ENCODE measurements around the gene CA6.
"Not testable (repeated sequence)": the region's sequence is repeated elsewhere in the genome, so short reads cannot be mapped to it uniquely, and the experiment has no call there.

Gene CA6

DNA sequence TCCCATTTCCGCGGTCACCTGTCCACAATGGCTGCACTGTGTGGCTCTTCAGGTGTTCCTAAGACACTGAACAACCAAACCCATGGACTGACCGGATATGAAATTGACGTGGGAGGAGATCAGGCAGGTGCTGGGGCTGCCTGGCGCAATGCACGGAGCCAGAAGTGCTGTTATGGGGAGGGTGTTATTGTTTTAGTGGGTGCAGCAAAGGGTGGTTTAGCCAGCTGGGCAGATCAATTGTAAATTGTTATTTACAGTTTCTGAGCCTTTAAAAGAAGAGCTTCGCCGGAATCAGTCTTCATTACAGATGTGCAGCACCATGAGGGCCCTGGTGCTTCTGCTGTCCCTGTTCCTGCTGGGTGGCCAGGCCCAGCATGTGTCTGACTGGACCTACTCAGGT lies at the start of gene CA6:
TSS of gene CA6 (plus strand) at position 301 of the 400 bp plus-strand sequence. CDS start at position 320, 19 bp downstream.
- DNase-seq = no peak

DNA sequence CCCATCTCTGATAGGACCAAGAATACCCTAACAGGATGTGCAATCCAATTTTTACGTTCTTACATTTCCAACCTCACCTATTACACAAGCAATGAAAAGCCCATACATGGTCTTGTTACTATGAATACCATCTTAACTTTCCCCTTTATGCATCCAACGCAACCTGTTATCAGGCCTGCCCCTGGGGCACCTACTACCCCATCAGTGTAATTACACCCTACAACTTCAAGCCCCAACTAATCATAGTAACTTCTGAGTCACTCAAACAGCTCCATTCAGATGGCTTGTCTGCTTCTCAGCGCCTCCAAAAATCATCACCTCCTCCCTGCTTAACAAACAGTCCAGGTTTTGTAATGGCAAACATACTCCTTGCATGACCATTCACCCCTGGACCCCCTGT lies 48.9 kb upstream of the CA6 start:
- not testable (repeated sequence) for DNase-seq

DNA sequence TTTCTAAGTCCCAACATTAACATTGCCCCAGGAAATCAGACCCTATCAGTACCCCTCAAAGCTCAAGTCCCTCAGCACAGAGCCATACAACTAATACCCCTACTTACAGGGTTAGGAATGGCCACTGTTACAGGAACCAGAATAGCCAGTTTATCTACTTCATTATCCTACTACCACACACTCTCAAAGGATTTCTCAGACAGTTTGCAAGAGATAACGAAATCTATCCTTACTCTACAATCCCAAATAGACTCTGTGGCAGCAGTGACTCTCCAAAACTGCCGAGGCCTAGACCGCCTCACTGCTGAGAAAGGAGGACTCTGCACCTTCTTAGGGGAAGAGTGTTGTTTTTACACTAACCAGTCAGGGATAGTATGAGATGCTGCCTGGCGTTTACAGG lies 48.2 kb upstream of the CA6 start:
- DNase-seq = not testable (repeated sequence)

DNA sequence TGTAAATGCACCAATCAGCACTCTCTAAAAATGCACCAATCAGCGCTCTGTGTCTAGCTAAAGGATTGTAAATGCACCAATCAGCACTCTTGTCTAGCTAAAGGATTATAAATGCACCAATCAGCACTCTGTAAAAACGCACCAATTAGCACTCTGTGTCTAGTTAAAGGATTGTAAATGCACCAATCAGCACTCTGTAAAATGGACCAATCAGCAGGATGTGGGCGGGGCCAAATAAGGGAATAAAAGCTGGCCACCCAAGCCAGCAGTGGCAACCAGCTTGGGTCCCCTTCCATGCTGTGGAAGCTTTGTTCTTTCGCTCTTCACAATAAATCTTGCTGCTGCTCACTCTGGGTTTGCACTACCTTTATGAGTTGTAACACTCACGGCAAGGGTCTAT lies 47.2 kb upstream of the CA6 start:
- not testable (repeated sequence) for DNase-seq

DNA sequence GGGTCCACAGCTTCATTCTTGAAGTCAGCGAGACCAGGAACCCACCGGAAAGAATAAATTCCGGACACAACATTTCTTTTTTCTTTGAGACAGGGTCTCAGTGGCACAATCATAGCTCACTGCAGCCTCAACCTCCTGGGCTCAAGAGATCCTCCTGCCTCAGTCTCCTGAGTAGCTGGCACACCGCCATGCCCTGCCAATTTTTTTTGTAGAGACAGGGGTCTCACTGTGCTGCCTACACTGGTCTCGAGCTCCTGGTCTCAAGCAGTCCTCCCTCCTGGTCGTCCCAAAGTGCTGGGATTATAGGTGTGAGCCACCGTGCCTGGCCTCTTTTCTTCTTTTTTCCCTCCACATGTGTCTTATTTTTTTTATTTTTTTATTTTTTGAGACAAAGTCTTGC lies 46.6 kb upstream of the CA6 start:
- DNase-seq = no peak

DNA sequence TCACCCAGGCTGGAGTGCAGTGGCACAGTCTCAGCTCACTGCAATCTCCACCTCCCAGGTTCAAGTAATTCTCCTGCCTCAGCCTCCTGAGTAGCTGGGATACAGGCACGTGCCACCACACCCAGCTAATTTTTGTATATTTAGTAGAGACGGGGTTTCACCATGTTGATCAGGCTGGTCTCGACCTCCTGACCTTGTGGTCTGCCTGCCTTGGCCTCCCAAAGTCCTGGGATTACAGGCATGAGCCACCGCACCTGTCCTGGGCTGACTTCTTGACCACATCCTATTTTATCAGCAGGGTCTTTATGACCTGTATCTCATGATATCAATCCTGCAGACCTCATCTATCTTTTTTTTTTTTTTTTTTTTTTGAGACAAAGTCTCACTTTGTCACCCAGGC lies 45.0 kb upstream of the CA6 start:
- not testable (repeated sequence) for DNase-seq

DNA sequence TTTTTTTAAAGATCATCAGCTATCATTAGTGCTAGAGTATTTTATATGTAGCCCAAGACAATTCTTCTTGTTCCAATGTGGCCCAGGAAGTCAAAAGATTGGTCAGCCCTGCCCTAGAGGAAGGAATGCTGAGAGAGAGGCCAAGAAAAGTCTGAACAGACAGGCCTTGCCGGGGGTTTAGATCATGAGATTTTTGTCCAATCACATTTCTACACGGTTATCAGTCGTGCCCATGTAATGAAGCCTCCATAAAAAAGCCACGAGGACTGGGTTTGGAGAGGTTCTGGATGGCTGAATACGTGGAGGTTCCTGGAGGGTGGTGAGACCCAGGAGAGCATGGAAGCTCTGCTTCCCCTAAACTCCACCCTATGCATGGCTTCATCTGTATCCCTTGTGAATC lies 42.9 kb upstream of the CA6 start:
- DNase-seq = no peak

DNA sequence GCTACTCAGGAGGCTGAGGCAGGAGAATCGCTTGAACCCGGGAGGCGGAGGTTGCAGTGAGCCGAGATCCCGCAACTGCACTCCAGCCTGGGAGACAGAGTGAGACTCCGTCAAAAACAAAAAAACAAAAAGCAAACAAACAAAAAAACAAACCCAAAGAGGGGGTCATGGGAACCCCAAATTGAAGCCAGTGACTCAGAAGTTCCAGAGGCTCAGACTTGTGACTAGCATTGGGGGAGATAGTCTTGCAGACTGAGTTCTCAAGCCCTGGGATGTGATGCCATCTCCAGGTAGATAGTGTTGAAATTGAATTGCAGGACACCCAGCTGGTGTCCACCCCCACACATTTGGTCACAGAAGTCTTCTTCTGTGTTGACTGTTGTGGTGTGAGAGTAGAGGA lies 42.3 kb upstream of the CA6 start:
- no peak for DNase-seq

DNA sequence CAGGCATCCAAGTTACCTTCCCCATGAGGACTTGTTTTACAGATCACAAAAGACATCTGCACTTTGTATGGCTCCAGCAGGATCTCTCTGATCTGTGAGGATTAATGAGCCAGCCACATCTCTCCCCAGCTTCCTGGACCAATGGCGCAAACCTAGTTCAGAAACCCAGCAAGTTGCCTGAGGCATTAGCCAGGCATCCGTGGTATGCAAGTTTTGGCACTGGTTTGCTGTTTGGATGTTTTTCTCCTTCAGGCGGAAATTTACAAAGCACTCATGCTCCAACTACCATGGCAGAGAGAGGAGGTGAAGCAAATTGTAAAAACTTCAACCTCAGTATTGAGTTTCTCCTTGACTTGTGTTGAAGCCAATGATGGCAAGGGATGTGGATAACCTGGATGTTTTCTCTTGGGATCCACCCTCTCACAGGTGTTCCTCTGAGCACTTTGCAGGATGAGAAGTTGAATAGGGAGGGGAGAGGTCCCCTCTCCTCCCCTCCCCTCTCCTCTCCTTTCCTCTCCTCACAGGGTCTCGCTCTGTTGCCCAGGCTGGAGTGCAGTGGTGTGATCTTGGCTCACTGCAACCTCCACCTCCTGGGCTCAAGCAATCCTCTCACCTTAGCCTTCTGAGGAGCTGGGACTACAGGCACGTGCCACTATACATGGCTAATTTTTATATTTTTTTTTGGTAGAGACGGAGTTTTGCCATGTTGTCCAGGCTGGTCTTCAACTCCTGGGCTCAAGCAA lies 41.6 kb upstream of the CA6 start:
- DNase-seq = no peak

DNA sequence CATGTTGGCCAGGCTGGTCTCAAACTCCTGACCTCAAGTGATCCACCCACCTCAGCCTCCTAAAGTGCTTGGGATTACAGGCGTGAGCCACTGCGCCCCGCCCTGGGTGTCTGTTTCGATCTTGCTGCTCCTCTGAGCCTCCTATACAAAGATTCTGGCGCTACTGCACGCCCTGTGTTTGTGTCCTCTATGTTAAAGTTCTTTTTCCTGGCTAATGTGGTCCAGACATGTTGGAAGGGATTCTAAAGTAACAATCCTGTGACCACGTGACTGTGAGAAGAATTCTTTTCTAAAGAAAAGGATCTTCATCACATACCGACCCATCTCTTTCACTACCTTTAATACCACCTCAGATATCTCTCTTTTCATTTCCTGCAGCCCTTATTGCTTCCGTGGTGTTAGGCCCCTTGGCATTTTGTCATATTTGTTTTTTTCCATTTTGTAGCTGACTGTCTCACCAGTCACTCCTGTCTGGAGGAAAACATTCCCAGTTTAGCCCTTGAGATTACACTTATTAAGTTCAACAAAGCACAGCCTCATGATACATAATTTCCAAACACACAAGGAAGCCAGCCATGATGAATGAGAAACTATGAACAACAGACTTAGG lies 40.0 kb upstream of the CA6 start:
- DNase-seq = no peak

DNA sequence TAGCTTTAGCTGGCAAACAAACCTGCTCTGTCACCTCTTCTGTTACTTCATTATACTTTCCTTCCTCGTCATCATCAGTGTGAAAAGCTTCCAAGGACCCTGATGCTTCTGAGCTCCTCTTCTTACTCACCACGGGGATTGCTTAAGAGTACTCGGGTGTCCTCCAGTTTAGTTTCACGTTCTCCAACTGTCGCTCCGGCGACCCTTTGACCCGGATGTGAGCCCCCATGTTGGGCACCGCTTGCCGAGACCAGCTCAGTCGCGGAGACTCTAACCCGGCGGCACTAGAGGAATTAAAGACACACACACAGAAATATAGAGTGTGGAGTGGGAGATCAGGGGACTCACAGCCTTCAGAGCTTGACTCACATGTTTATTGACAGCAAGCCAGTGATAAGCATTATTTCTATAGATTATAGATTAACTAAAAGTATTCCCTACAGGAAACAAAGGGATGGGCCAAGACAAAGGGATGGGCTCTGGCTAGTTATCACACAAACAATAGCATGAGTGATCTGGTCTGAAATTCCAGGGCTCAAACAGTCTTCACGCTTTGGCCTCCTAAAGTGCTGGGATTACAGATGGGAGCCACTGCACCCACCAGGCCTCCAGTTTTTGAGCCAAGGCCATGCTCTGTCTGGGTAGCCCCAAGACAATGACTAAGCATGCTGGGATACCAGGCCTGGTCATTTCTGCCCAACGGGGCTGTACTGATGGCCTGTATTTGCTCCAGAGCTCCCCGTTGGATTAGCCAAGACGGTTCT lies 37.1 kb upstream of the CA6 start:
- no peak for DNase-seq

DNA sequence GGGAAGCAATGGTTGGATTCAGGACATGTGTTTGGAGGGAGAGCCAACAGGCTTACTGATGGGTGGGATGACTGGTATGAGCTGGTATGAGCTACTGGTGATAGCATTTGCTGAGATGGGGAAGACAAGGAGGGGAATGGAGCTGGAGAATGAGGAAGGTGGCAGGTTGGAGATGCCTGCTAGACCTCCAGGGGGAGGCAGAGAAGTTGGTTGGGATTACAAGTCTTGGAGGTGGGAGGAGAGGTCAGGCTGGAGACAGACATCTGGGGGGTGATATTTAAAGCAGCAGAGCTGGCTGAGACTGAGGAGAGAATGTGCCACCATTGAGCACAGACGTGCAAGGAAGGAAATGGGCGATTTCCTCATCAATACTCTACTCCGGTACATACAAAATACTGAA lies 35.3 kb upstream of the CA6 start:
- DNase-seq = no peak

DNA sequence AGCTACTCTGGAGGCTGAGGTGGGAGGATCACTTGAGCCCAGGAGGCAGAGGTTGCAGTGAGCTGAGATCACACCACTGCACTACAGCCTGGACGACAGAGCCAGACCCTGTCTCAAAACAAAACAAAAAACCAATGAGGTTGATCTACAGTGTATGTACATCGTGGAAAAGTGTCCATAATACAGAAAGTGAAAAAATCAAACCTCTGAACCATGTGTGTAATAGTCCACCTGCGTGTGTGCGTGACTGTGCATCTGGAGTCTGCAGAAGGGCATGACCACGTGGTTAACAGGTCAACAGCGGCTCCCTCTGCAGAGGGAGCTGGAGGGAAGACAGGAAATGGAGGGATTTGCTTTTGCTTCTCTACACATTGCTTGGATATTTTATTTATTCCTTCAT lies 34.8 kb upstream of the CA6 start:
- no peak for DNase-seq

DNA sequence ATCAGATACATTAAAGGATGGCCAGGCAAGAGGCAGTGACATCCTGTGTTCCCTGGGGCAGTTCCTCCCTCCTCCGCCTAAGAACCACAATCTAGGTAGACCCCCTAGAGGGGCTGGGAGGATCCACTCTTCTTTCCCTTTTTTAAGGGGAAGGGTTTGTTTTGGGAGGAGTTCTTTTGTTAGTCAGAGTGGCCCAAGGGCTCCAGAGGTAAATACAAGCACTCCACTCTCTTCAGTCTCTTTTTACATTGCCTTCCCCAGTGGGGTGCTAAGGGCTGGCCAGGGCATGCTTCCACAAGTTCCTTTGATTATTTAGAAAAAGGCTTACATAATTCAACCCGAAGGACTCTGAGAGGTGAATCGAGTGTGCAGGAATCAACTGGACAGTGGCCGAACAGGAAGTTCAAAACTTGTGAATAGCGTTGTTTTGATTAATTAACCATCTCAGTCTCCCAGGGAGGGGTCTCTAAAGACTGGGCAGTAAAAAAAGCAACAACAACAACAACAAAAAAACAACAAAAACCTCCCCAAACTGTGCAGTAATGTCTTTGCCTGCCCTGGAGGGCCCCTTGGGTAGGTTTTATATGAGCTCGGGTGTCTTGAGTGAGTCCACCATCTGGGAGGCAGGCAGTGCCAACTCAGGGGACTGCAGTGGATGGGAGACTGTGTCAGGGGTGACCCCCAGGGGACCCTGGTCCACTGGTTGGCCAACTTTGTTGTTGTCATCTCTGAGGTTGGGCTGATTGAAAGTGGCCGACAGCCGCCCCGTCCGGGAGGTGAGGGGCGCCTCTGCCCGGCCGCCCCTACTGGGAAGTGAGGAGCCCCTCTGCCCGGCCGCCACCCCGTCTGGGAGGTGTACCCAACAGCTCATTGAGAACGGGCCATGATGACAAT lies 34.0 kb upstream of the CA6 start:
- DNase-seq = no peak

DNA sequence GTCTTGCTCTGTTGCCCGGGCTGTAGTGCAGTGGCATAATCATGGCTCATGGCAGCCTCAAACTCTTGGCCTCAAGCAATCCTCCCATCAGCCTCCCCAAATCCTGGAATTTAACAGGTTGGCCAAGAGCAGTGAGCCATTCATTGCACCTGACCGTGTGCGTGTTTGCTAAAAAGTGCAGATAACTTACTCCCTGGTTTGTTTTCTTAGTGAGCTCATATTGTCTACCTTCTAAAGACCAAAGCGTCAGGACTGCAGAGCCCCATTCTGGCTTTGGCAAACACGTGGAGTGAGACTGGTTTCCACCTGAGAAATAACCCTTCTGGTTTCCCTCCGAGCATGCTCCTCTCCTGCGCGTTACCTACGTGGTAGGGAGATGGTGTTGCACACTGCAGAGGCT lies 32.2 kb upstream of the CA6 start:
- DNase-seq = no peak

DNA sequence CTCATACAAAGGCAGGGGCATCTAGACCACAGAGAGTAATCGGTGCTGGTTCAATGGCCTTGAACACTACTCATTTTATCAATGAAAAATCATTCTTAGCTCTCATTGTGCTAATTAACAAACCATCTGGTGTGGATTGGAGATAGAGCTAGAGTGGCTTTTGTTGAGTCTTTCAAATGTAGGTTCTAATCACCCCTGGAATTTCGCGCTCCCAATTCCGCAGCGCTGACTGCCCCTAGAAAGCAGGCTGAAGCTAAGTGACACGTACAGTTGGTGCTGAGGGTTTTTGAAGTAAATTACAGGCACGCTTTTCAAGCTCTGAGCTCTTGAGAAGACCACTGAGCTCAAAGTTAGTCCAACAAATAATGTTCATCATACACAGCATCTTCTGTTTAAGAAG lies 31.2 kb upstream of the CA6 start:
- DNase-seq = no peak

DNA sequence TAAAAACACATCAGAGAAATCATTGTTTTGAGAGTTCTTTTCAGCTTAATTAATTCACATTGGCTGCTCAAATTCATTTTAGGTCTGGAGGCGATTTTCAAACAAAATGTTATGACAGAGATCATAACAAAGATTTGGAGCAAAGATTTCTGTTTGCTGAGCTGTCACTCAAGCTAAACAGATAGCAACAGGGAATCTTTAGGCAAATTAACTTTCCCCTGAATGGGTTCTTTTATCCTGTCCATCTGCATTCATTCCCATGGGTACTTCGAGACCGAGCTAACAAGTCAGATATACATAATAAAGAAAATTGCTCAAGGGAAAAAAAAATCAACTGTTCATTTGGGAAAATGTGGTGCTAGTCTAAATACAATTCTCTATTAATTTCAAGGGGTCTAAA lies 30.2 kb upstream of the CA6 start:
- no peak for DNase-seq

DNA sequence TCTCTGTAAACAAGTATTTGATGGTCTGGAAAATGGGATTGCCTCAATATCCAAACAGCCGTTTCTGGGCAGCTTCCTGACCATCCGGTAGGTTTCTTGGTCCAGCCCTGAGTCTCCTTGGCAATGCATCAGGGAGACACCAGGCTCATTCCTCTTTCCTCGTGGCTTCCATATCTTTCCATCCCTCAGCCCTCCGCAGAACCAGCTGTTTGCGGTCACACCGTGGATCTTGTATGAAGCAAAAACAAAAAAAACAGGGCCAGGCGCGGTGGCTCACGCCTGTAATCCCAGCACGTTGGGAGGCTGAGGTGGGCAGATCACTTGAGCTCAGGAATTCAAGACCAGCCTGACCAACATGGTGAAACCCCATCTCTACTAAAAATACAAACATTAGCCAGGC lies 28.1 kb upstream of the CA6 start:
- not testable (repeated sequence) for DNase-seq

DNA sequence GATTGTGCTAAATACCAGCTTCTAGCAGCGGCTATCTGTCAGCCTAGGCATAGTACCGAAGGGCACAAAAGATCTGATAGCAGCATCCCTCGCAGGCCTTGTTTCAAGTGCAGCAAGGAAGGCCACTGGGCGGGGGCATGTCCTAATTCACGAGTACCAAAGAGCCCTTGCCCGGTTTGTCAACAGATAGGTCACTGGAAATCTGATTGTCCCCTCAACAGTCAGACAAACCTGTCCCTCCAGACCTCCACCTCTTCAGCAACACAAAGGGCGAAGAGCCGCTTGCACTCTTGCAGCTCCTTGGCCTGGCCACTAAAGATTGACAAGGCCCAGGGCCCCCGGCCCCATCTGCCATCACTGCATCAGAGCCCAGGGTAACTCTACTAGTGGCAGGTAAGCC lies 22.7 kb upstream of the CA6 start:
- DNase-seq = no peak

DNA sequence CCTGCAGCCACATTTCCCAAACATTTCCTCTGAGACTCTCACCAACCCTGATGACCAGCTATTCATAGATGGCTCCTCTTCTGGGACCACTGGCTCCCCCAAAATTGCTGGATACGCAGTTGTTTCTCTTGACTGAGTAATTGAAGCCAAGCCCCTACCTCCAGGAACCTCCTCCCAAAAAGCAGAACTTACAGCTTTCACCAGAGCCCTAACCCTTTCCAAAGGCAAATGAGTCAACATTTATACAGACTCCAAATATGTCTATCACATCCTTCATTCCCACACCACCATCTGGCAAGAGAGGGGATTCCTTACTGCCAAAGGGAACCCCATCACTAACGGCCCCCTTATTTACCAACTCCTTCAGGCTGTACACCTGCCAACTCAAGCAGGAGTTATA lies 20.3 kb upstream of the CA6 start:
- DNase-seq = no peak

DNA sequence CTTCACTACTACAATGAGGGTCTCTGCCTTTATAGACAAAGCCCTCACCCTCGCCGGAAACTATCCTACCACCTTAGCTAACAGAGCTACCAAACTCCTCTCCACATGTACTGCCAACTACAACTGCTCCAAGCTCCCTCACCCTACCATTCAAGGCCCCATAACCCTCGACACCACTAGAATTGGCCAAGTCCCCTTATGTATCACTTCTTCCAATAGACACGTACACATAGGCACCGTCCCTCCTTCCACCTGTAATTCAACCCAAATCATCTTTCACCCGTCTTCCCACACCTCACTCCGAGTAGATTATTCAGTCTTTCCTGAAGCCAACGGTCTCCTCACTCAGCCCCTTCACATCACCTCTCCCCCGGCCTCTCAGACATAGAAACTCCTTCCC lies 19.7 kb upstream of the CA6 start:
- no peak for DNase-seq

DNA sequence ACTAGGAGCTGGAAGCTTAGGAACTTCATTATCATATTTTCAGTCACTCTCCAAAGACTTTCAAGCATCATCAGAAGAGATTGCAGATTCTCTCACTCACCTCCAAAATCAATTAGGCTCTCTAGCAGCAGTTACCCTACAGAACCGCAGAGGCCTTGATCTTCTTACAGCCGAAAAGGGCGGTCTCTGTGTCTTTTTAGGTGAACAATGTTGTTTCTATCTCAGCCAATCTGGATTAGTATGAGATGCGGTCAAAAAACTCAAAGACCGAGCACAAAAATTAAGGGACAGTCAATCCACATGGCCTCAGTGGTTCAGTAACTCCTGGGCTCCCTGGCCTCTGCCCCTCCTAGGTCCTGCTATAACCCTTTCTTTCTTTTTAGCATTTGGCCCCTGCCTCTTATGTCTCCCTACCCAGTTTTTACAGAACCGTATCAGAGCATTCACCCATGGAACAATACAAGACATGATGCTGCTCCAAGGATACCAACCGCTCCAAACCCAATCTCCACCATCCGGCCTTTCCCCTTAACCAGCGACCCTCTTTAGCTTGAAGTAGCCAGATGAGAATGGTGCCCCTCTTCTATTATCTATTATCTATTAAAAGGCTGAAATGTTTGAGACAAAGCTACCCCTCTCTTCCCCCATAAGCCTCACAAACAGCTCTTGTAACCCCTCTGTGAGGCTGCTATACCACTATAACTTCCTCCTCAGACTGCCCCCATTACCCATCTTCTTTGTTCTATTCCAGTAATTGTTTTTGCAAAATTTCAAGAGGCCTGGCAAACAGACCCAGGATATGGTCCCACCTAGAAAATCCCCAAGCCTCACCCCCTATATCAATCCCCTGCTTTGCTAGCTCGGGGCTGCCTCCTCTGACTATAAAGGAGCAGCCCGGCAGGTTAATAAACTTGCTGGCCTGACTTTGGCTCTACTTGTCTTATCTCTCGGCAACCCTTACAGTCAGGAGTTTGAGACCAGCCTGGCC lies 18.7 kb upstream of the CA6 start:
- DNase-seq = no peak
